ENCODE results near the gene SLC9A9.

SLC9A9 gene

GRCh38 chr3:143604402-143605185 lies 243.7 kb downstream of the SLC9A9 start:
- no peak overlapping the region for H3K4me3 ChIP-seq (ENCODE audit: low read depth in 1 of 2, low read length in 2 of 2)
- H3K27ac ChIP-seq (ENCODE audit: low read length), result no peak overlapping the region
- 0 out of 2 replicates have a peak, but pooled peaks cover 2% of the 10 kb centered on the region for H3K4me1 ChIP-seq (ENCODE audit: insufficient read depth, low read length)
- DNase-seq, result no peak
- H3K4me2 ChIP-seq (ENCODE audit: insufficient read depth, low read length), result no peak overlapping the region
- H3K36me3 ChIP-seq (ENCODE audit: insufficient read depth, low read length), result no peaks in the 10 kb centered on the region
- no peak for ATAC-seq (ENCODE audit: insufficient read depth, low read depth)
- H3K9ac ChIP-seq (ENCODE audit: low read depth, low read length), result no peak overlapping the region
- no peaks in the 10 kb centered on the region for H3K9me3 ChIP-seq (ENCODE audit: insufficient read depth, low read length, severe bottlenecking)
- H4K20me1 ChIP-seq (ENCODE audit: insufficient read depth, low read length), result no peaks in the 10 kb centered on the region
- H2AFZ ChIP-seq (ENCODE audit: low read depth, low read length), result no peak overlapping the region
- H3K79me2 ChIP-seq (ENCODE audit: insufficient read depth, low read length), result no peaks in the 10 kb centered on the region
- H3K27me3 ChIP-seq (ENCODE audit: insufficient read depth, low read length, poor library complexity), result no peaks in the 10 kb centered on the region
- TF ChIP-seq CTCF (IDR thresholded peaks at IDR 0.05; ENCODE audit: borderline replicate concordance, extremely low read depth, low read length, poor library complexity, severe bottlenecking), result no peak
- no peak for TF ChIP-seq EZH2 (IDR thresholded peaks at IDR 0.05; ENCODE audit: borderline replicate concordance, low read depth, low read length, severe bottlenecking)

- Histone ChIP-seq H3K9ac (ENCODE audit: low read depth, low read length) (no peak overlapping the region), H4K20me1 (ENCODE audit: insufficient read depth, low read length) (no peaks in the 10 kb centered on the region), H3K27me3 (ENCODE audit: insufficient read depth, low read length, poor library complexity) (no peaks in the 10 kb centered on the region), H3K4me2 (ENCODE audit: insufficient read depth, low read length) (no peak overlapping the region), H3K27ac (ENCODE audit: low read length) (no peak overlapping the region), H3K79me2 (ENCODE audit: insufficient read depth, low read length) (no peaks in the 10 kb centered on the region), H3K9me3 (ENCODE audit: insufficient read depth, low read length, severe bottlenecking) (no peaks in the 10 kb centered on the region), H3K4me1 (ENCODE audit: insufficient read depth, low read length) (0 out of 2 replicates have a peak, but pooled peaks cover 2% of the 10 kb centered on the region), H3K36me3 (ENCODE audit: insufficient read depth, low read length) (no peaks in the 10 kb centered on the region), H3K4me3 (ENCODE audit: low read depth in 1 of 2, low read length in 2 of 2) (no peak overlapping the region), H2AFZ (ENCODE audit: low read depth, low read length) (no peak overlapping the region)
- ATAC-seq (ENCODE audit: insufficient read depth, low read depth), result no peak
- no peak for DNase-seq
- no peak for TF ChIP-seq CTCF (IDR thresholded peaks at IDR 0.05; ENCODE audit: borderline replicate concordance, extremely low read depth, low read length, poor library complexity, severe bottlenecking)
- no peak for TF ChIP-seq EZH2 (IDR thresholded peaks at IDR 0.05; ENCODE audit: borderline replicate concordance, low read depth, low read length, severe bottlenecking)
Measured at GRCh38 chr3:143603774-143604173, 244.5 kb downstream of the SLC9A9 start.

GRCh38 chr3:143601723-143602484 lies 246.4 kb downstream of the SLC9A9 start:
- H2AFZ ChIP-seq (ENCODE audit: low read depth, low read length), result no peak overlapping the region
- no peak overlapping the region for H3K27ac ChIP-seq (ENCODE audit: low read length)
- ATAC-seq (ENCODE audit: insufficient read depth, low read depth) (no peak), DNase-seq (no peak)
- no peak overlapping the region for H3K9ac ChIP-seq (ENCODE audit: low read depth, low read length)
- H3K9me3 ChIP-seq (ENCODE audit: insufficient read depth, low read length, severe bottlenecking), result no peaks in the 10 kb centered on the region
- H3K36me3 ChIP-seq (ENCODE audit: insufficient read depth, low read length), result no peaks in the 10 kb centered on the region
- H4K20me1 ChIP-seq (ENCODE audit: insufficient read depth, low read length), result no peaks in the 10 kb centered on the region
- H3K4me2 ChIP-seq (ENCODE audit: insufficient read depth, low read length), result no peak overlapping the region
- H3K4me1 ChIP-seq (ENCODE audit: insufficient read depth, low read length), result 0 out of 2 replicates have a peak, but pooled peaks cover 2% of the 10 kb centered on the region
- H3K4me3 ChIP-seq (ENCODE audit: low read depth in 1 of 2, low read length in 2 of 2), result no peak overlapping the region
- no peaks in the 10 kb centered on the region for H3K79me2 ChIP-seq (ENCODE audit: insufficient read depth, low read length)
- TF ChIP-seq CTCF (IDR thresholded peaks at IDR 0.05; ENCODE audit: borderline replicate concordance, extremely low read depth, low read length, poor library complexity, severe bottlenecking) (no peak), EZH2 (IDR thresholded peaks at IDR 0.05; ENCODE audit: borderline replicate concordance, low read depth, low read length, severe bottlenecking) (no peak)
- no peaks in the 10 kb centered on the region for H3K27me3 ChIP-seq (ENCODE audit: insufficient read depth, low read length, poor library complexity)

Data from DND-41 (cell line).